Hepatocyte (in vitro differentiated cells): ENCODE results near the gene WDR59.

Source experiments
- CTCF ChIP-seq: fragments of 200-600 bp; sonication (generic); IDR thresholded peaks from 2 replicates; pipeline ENCODE4 v1.5.1; 2016; ENCODE audit warnings: antibody characterized with exemption, mild to moderate bottlenecking; ENCODE audit not compliant: poor library complexity
- EZH2 ChIP-seq: fragments of 200-600 bp; sonication (generic); IDR thresholded peaks from 2 replicates; pipeline ENCODE4 v1.6.1; 2016; ENCODE audit warnings: antibody characterized with exemption, mild to moderate bottlenecking, borderline replicate concordance
- EZH2phosphoT487 ChIP-seq: fragments of 200-600 bp; sonication (generic); IDR thresholded peaks from one replicate; pipeline ENCODE4 v1.6.1; 2018; ENCODE audit warnings: antibody characterized with exemption, mild to moderate bottlenecking, low read depth, moderate library complexity; ENCODE audit not compliant: unreplicated experiment, severe bottlenecking

- TF ChIP-seq CTCF (no peak), EZH2phosphoT487 (no peak), EZH2 (no peak)
Observed at GRCh38 chr16:74836111-74836671, 148.7 kb downstream of the WDR59 start.
